ENCODE results near the gene KHSRP. TPM values are rescaled to one million over a fixed set of nuclear protein-coding genes. Genes with fewer than 3 reads are reported as not detected.

KHSRP gene
- total RNA-seq, 1 experiment from 2014 or later, result 671 TPM

- no peaks in the 10 kb centered on the region for H3K9me3 ChIP-seq (ENCODE audit: low read depth, low read length, poor library complexity, severe bottlenecking)
- H3K4me1 ChIP-seq (ENCODE audit: insufficient read depth, low read length, poor library complexity, severe bottlenecking), result peaks cover 2% of the 10 kb centered on the region
- no peak for DNase-seq (ENCODE audit: low spot score)
- POLR2A ChIA-PET (ENCODE audit: low non-redundant PET), result no interaction called here
- no peak overlapping the region for H3K27ac ChIP-seq (ENCODE audit: low read depth, low read length, poor library complexity, severe bottlenecking)
- H3K36me3 ChIP-seq (ENCODE audit: insufficient read depth, low read length, poor library complexity, severe bottlenecking), result no peaks in the 10 kb centered on the region
- intact Hi-C loops (cut with micrococcal nuclease; ENCODE audit: unreplicated experiment), result no loop called here
- no peak overlapping the region for H3K4me3 ChIP-seq (ENCODE audit: low read depth, low read length, poor library complexity, severe bottlenecking)
- CTCF ChIA-PET, result no interaction called here
- H3K27me3 ChIP-seq (replicated peaks; ENCODE audit: insufficient read depth, low read depth, low read length, poor library complexity), result peaks cover 15% of the 10 kb centered on the region
- no peak for TF ChIP-seq EZH2 (IDR thresholded peaks at IDR 0.05; ENCODE audit: borderline replicate concordance, low read depth, low read length, poor library complexity, severe bottlenecking)
- TF ChIP-seq, protein P1, sequence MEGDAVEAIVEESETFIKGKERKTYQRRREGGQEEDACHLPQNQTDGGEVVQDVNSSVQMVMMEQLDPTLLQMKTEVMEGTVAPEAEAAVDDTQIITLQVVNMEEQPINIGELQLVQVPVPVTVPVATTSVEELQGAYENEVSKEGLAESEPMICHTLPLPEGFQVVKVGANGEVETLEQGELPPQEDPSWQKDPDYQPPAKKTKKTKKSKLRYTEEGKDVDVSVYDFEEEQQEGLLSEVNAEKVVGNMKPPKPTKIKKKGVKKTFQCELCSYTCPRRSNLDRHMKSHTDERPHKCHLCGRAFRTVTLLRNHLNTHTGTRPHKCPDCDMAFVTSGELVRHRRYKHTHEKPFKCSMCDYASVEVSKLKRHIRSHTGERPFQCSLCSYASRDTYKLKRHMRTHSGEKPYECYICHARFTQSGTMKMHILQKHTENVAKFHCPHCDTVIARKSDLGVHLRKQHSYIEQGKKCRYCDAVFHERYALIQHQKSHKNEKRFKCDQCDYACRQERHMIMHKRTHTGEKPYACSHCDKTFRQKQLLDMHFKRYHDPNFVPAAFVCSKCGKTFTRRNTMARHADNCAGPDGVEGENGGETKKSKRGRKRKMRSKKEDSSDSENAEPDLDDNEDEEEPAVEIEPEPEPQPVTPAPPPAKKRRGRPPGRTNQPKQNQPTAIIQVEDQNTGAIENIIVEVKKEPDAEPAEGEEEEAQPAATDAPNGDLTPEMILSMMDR (conservative IDR thresholded peaks at IDR 0.05; ENCODE audit: low read depth, low read length), result no peak
- BruUV-seq (replicated peaks), result no TSS peak
These were observed 41.1 kb upstream of the KHSRP start for GRCh38 chr19:6465663-6466062.

GRCh38 chr19:6465006-6465405 is 40.4 kb upstream of the KHSRP start:
- H3K4me1 ChIP-seq (ENCODE audit: insufficient read depth, low read length, poor library complexity, severe bottlenecking), result peaks cover 3% of the 10 kb centered on the region
- H3K27me3 ChIP-seq (replicated peaks; ENCODE audit: insufficient read depth, low read depth, low read length, poor library complexity), result peaks cover 15% of the 10 kb centered on the region
- H3K9me3 ChIP-seq (ENCODE audit: low read depth, low read length, poor library complexity, severe bottlenecking), result no peaks in the 10 kb centered on the region
- no peak for TF ChIP-seq EZH2 (IDR thresholded peaks at IDR 0.05; ENCODE audit: borderline replicate concordance, low read depth, low read length, poor library complexity, severe bottlenecking)
- TF ChIP-seq, protein P1 (conservative IDR thresholded peaks at IDR 0.05; ENCODE audit: low read depth, low read length), result no peak
- DNase-seq (ENCODE audit: low spot score), result no peak
- intact Hi-C loops (cut with micrococcal nuclease; ENCODE audit: unreplicated experiment), result no loop called here
- no peaks in the 10 kb centered on the region for H3K36me3 ChIP-seq (ENCODE audit: insufficient read depth, low read length, poor library complexity, severe bottlenecking)
- ChIA-PET CTCF (no interaction called here), POLR2A (ENCODE audit: low non-redundant PET) (interaction anchor here (0.5 kb wide), 1 partner anchor 316 kb away, joined by 9 read pairs; no protein-coding TSS in a partner anchor)
- H3K4me3 ChIP-seq (ENCODE audit: low read depth, low read length, poor library complexity, severe bottlenecking), result no peak overlapping the region
- no peak overlapping the region for H3K27ac ChIP-seq (ENCODE audit: low read depth, low read length, poor library complexity, severe bottlenecking)
- no TSS peak for BruUV-seq (replicated peaks)

GRCh38 chr19:6464070-6464873 is 39.7 kb upstream of the KHSRP start, which contains the start of gene CRB3:
TSS of gene CRB3 (plus strand) at chr19:6464271. CDS start at chr19:6464702, 431 bp downstream.
- intact Hi-C loops (cut with micrococcal nuclease; ENCODE audit: unreplicated experiment), result no loop called here
- DNase-seq (ENCODE audit: low spot score), result no peak
- Histone ChIP-seq H3K27me3 (replicated peaks; ENCODE audit: insufficient read depth, low read depth, low read length, poor library complexity) (peaks cover 15% of the 10 kb centered on the region), H3K36me3 (ENCODE audit: insufficient read depth, low read length, poor library complexity, severe bottlenecking) (no peaks in the 10 kb centered on the region), H3K27ac (ENCODE audit: low read depth, low read length, poor library complexity, severe bottlenecking) (no peak within 1 kb of the TSS), H3K9me3 (ENCODE audit: low read depth, low read length, poor library complexity, severe bottlenecking) (no peaks in the 10 kb centered on the region), H3K4me3 (ENCODE audit: low read depth, low read length, poor library complexity, severe bottlenecking) (no peak within 1 kb of the TSS), H3K4me1 (ENCODE audit: insufficient read depth, low read length, poor library complexity, severe bottlenecking) (peaks cover 3% of the 10 kb centered on the region)
- ChIA-PET POLR2A (ENCODE audit: low non-redundant PET) (no interaction called here), CTCF (no interaction called here)
- BruUV-seq (replicated peaks), result no TSS peak
- no peak for TF ChIP-seq EZH2 (IDR thresholded peaks at IDR 0.05; ENCODE audit: borderline replicate concordance, low read depth, low read length, poor library complexity, severe bottlenecking)
- TF ChIP-seq, protein P1 (conservative IDR thresholded peaks at IDR 0.05; ENCODE audit: low read depth, low read length), result no peak

Data from A673 (cell line).